LNCAP (cell line): ENCODE results near the gene MLF2.

Experiments used
- CTCF ChIP-seq: fragments of 450-650 bp; IDR thresholded peaks from 2 replicates; pipeline ENCODE4 v1.5.1; 2017; ENCODE audit warnings: mild to moderate bottlenecking

Gene MLF2

GRCh38 chr12:6765048-6765633 is 12.2 kb upstream of the MLF2 start:
- no peak for TF ChIP-seq CTCF

- no peak for TF ChIP-seq CTCF
Measured at GRCh38 chr12:6764011-6764828, 11.3 kb upstream of the MLF2 start.

- no peak for TF ChIP-seq CTCF
Measured at GRCh38 chr12:6763380-6763779, 10.4 kb upstream of the MLF2 start.

GRCh38 chr12:6759741-6760140 is 6.8 kb upstream of the MLF2 start:
- TF ChIP-seq CTCF = no peak

- no peak for TF ChIP-seq CTCF
Measured at GRCh38 chr12:6758506-6759095, 5.7 kb upstream of the MLF2 start.

- TF ChIP-seq CTCF = no peak
Measured at GRCh38 chr12:6757028-6757690, 4.2 kb upstream of the MLF2 start.

GRCh38 chr12:6754411-6754810 is 1.5 kb upstream of the MLF2 start:
- no peak for TF ChIP-seq CTCF
